HepG2 (cell line): Measurements from ENCODE around the gene INTS3. TPM values are rescaled to one million over a fixed set of nuclear protein-coding genes. Genes with fewer than 3 reads are reported as not detected.

Experiments used
- ATAC-seq: fragments of 200-7000 bp; cut with Tn5 transposase; 3 replicates; pipeline ENCODE4 v1.9.1; 2020; ENCODE audit warnings: mild to moderate bottlenecking, moderate library complexity
- BruUV-seq: library from RNA; stranded (reverse); fragments of 400-500 nt; replicated peaks from 2 replicates; lab custom pipeline; 2021; lab: Mats Ljungman, UMichigan
- CTCF ChIA-PET: fragments of 300-600 bp; formaldehyde crosslinking; extraction: SDS; loops from one replicate; lab custom pipeline; 2021; ENCODE audit warnings: low total read pairs, inconsistent platforms, low intra/inter-chr PET ratio; lab: Yijun Ruan, JAX
- POLR2A ChIA-PET: fragments of 350-600 bp; sonication (Branson Sonifier 250); formaldehyde crosslinking; loops from one replicate; lab custom pipeline; 2020; ENCODE audit warnings: antibody characterized with exemption, inconsistent platforms; lab: Yijun Ruan, JAX
- DNase-seq: peaks from one replicate; pipeline ENCODE4 v3.0.0-alpha.2; 2015; ENCODE audit warnings: low spot score
- FAIRE-seq: peaks from 3 replicates; lab custom pipeline; 2011; peaks lifted over from hg19 to GRCh38; lab: Jason Lieb, UNC
- H2AFZ ChIP-seq: one replicate; pipeline ENCODE4 v1.6.1; 2011; ENCODE audit warnings: low read length, inconsistent platforms
- H3K27ac ChIP-seq: fragments of 300-600 bp; 3 replicates; pipeline ENCODE4 v1.8.0; 2011; ENCODE audit warnings: mixed run types, mild to moderate bottlenecking, mixed read lengths, low read length, inconsistent platforms; ENCODE audit not compliant: insufficient read depth; ENCODE audit errors: extremely low read length
- H3K27me3 ChIP-seq, 2 experiments: fragments of 200-600 bp in 1 of 2; 2 replicates in 1 of 2; 3 replicates in 1 of 2; pipeline versions ENCODE4 v1.6.0 to v1.8.0; 2011; ENCODE audit warnings: low read length in 2 of 2, mild to moderate bottlenecking in 2 of 2, moderate library complexity in 2 of 2, inconsistent platforms in 1 of 2; ENCODE audit not compliant: insufficient read depth in 2 of 2, control insufficient read depth in 1 of 2
- H3K36me3 ChIP-seq, 2 experiments: fragments of 200-600 bp in 1 of 2; replicated peaks in 1 of 2; 2 replicates in 1 of 2; 3 replicates in 1 of 2; pipeline versions ENCODE4 v1.5.1 to v1.8.0; 2011; ENCODE audit warnings: low read length in 2 of 2, inconsistent platforms in 1 of 2; ENCODE audit not compliant: insufficient read depth in 2 of 2, control insufficient read depth in 1 of 2
- H3K4me1 ChIP-seq: 2 replicates; pipeline ENCODE4 v1.5.1; 2012; ENCODE audit warnings: low read length, inconsistent platforms; ENCODE audit not compliant: insufficient read depth
- H3K4me2 ChIP-seq: 2 replicates; pipeline ENCODE4 v1.6.0; 2011; ENCODE audit warnings: low read depth, low read length, inconsistent platforms
- H3K4me3 ChIP-seq, 3 experiments: fragments of 200-600 bp in 1 of 3; sonication (generic), shearing (Covaris generic) in 1 of 3; replicated peaks in 1 of 3; 2 replicates each; pipeline ENCODE4 v1.5.1; 2011 to 2016; ENCODE audit warnings: low read length in 3 of 3, inconsistent platforms in 2 of 3, low read depth in 2 of 3, mild to moderate bottlenecking in 2 of 3, control low read depth in 1 of 3, mixed read lengths in 1 of 3; ENCODE audit not compliant: insufficient read depth in 1 of 3
- H3K79me2 ChIP-seq: one replicate; pipeline ENCODE4 v1.6.1; 2011; ENCODE audit warnings: low read length, inconsistent platforms; ENCODE audit not compliant: insufficient read depth
- H3K9ac ChIP-seq: 2 replicates; pipeline ENCODE4 v1.6.0; 2011; ENCODE audit warnings: mild to moderate bottlenecking, low read depth, low read length, inconsistent platforms; ENCODE audit not compliant: insufficient read depth
- H3K9me3 ChIP-seq: 2 replicates; pipeline ENCODE4 v1.5.1; 2012; ENCODE audit warnings: mild to moderate bottlenecking, low read length
- H4K20me1 ChIP-seq: 2 replicates; pipeline ENCODE4 v1.6.0; 2011; ENCODE audit warnings: inconsistent platforms, mild to moderate bottlenecking, low read length, moderate library complexity; ENCODE audit not compliant: insufficient read depth
- CAMTA2 ChIP-seq: sonication (generic); formaldehyde crosslinking; IDR thresholded peaks from 2 replicates; pipeline ENCODE4 v1.4.0; 2020; ENCODE audit warnings: mild to moderate bottlenecking, missing genetic modification reagents, borderline replicate concordance
- CENPBD1 ChIP-seq: sonication (generic); formaldehyde crosslinking; IDR thresholded peaks from 2 replicates; pipeline ENCODE4 v1.8.0; 2022; ENCODE audit warnings: missing genetic modification reagents, low read depth, mild to moderate bottlenecking, borderline replicate concordance
- EHMT2 ChIP-seq: fragments of 200-600 bp; sonication (generic); IDR thresholded peaks from 2 replicates; pipeline ENCODE4 v1.7.0; 2017; ENCODE audit warnings: antibody characterized with exemption, low read depth, low read length, borderline replicate concordance
- MXD1 ChIP-seq: sonication (generic); formaldehyde crosslinking; IDR thresholded peaks from 2 replicates; pipeline ENCODE4 v1.4.0; 2020; ENCODE audit warnings: mild to moderate bottlenecking, missing genetic modification reagents
- PBX3 ChIP-seq: sonication (generic); formaldehyde crosslinking; IDR thresholded peaks from 2 replicates; pipeline ENCODE4 v1.8.1; 2023; ENCODE audit warnings: missing genetic modification reagents, inconsistent platforms, borderline replicate concordance
- TEAD2 ChIP-seq: sonication (generic); formaldehyde crosslinking; IDR thresholded peaks from 2 replicates; pipeline ENCODE4 v1.9.0; 2021; ENCODE audit warnings: missing genetic modification reagents
- USF2 ChIP-seq, 2 experiments: sonication (generic) in 1 of 2; formaldehyde crosslinking in 1 of 2; IDR thresholded peaks; 2 replicates each; pipeline versions ENCODE4 v1.5.1 to v1.6.1; 2011 to 2020; ENCODE audit warnings: borderline replicate concordance in 1 of 2, low read depth in 1 of 2, low read length in 1 of 2, mild to moderate bottlenecking in 1 of 2, missing genetic modification reagents in 1 of 2, moderate library complexity in 1 of 2
- ZEB1 ChIP-seq: IDR thresholded peaks from 2 replicates; pipeline ENCODE4 v1.6.1; 2012; ENCODE audit warnings: mild to moderate bottlenecking, low read depth, inconsistent platforms; ENCODE audit not compliant: insufficient replicate concordance
- ZNF225 ChIP-seq: sonication (generic); formaldehyde crosslinking; IDR thresholded peaks from 2 replicates; pipeline ENCODE4 v1.4.0; 2020; ENCODE audit warnings: mild to moderate bottlenecking, missing genetic modification reagents
- ZNF235 ChIP-seq: sonication (generic); formaldehyde crosslinking; IDR thresholded peaks from 2 replicates; pipeline ENCODE4 v1.8.1; 2023; ENCODE audit warnings: mild to moderate bottlenecking, missing genetic modification reagents, borderline replicate concordance
- ZNF3 ChIP-seq: IDR thresholded peaks from 2 replicates; pipeline ENCODE4 v1.7.0; 2017; ENCODE audit warnings: inconsistent platforms
- ZNF557 ChIP-seq: sonication (generic); formaldehyde crosslinking; IDR thresholded peaks from 2 replicates; pipeline ENCODE4 v1.4.0; 2020; ENCODE audit warnings: missing genetic modification reagents
- ZNF598 ChIP-seq: sonication (generic); formaldehyde crosslinking; IDR thresholded peaks from 2 replicates; pipeline ENCODE4 v1.5.1; 2020; ENCODE audit warnings: mild to moderate bottlenecking, missing genetic modification reagents, borderline replicate concordance
- ZNF772 ChIP-seq: sonication (generic); formaldehyde crosslinking; IDR thresholded peaks from 2 replicates; pipeline ENCODE4 v1.5.0; 2020; ENCODE audit warnings: mild to moderate bottlenecking, missing genetic modification reagents
- ZNF782 ChIP-seq: sonication (generic); formaldehyde crosslinking; IDR thresholded peaks from 2 replicates; pipeline ENCODE4 v1.4.0; 2020; ENCODE audit warnings: missing genetic modification reagents, mild to moderate bottlenecking, borderline replicate concordance
- WGBS: methylation state at CpG from one replicate; pipeline ENCODE4 v1.1.6; 2017; ENCODE audit warnings: low lambda C conversion rate; 5-methylcytosine and 5-hydroxymethylcytosine counted together
- in situ Hi-C: cut with HindIII; loops from 2 replicates; pipeline ENCODE4 v1.10.0; 2017; ENCODE audit warnings: low pct_unique_long_range_greater_than_20kb; ENCODE audit not compliant: extremely low pct_ligation_motif_present
- intact Hi-C: fragments of 100-400 bp; cut with micrococcal nuclease; formaldehyde crosslinking; loops from one replicate; pipeline ENCODE4 v1.10.0; 2022; ENCODE audit not compliant: unreplicated experiment
- polyA plus RNA-seq, 8 experiments: library from polyadenylated mRNA; depleted of rRNA in 3 of 8; stranded (reverse) in 7 of 8; unstranded in 1 of 8; fragments of >200 nt; fragmentation: Illumina TruSeq in 4 of 8; extraction: Trizol in 4 of 8; gene quantifications; 2 replicates each; pipeline versions ENCODE4 v1.2.1 to v1.2.3, GENCODE V29; 2011 to 2016; ENCODE audit warnings: low read depth in 4 of 8, missing spikeins in 1 of 8, mixed read lengths in 1 of 8; ENCODE audit not compliant: insufficient read depth in 1 of 8
- total RNA-seq, 5 experiments: library from RNA; depleted of rRNA; stranded (reverse); fragments of >200 nt; fragmentation: Illumina TruSeq; extraction: Trizol; gene quantifications; 2 replicates each; pipeline ENCODE4 v1.2.3, GENCODE V29; 2016; ENCODE audit warnings: low read depth in 1 of 5

The INTS3 gene
- total and polyA plus RNA-seq, 2 of the 13 experiments (the other 11 are each of a cell fraction or from before 2014, with no cell fraction given) = 17.2 to 27.2 TPM

GRCh38 chr1:153680120-153680403 lies 47.8 kb upstream of the INTS3 start:
- peaks cover 23 to 68% of the 10 kb centered on the region in 2 experiments for H3K27me3 ChIP-seq
- TF ChIP-seq EHMT2 (no peak), TEAD2 (CRISPR knock-in tag) (no peak), ZNF557 (no peak), ZNF598 (CRISPR knock-in tag) (no peak), USF2 (IDR thresholded peaks at IDR 0.05; ENCODE audit: low read depth, low read length) (no peak), USF2 (CRISPR knock-in tag; IDR thresholded peaks at IDR 0.05; ENCODE audit: borderline replicate concordance) (no peak), CAMTA2 (CRISPR knock-in tag) (no peak), CENPBD1 (CRISPR knock-in tag) (no peak), MXD1 (CRISPR knock-in tag) (no peak), ZNF225 (no peak), PBX3 (CRISPR knock-in tag) (no peak), ZNF782 (CRISPR knock-in tag) (no peak), ZNF235 (CRISPR knock-in tag) (no peak), ZNF772 (no peak), ZEB1 (no peak), ZNF3 (CRISPR knock-in tag) (no peak)

More at GRCh38 chr1:153680120-153680403, 47.8 kb upstream of the INTS3 start:
- in situ Hi-C loops (loop anchor here (10.0 kb wide), 1 partner anchor 305 kb away; the partner anchor contains the start of gene RAB13), intact Hi-C loops (no loop called here)
- H3K36me3 ChIP-seq = no peaks in the 10 kb centered on the region
- BruUV-seq = no TSS peak
- DNase-seq (no peak), FAIRE-seq (no peak), ATAC-seq (no peak)
- no peak overlapping the region for H3K27ac ChIP-seq
- H3K9ac ChIP-seq = no peak overlapping the region
- WGBS = 52% methylated on average over 10 of the region's 10 CpGs
- no peaks in the 10 kb centered on the region for H3K9me3 ChIP-seq
- ChIA-PET POLR2A (interaction anchor here (1.1 kb wide), 1 partner anchor 9 kb away, joined by 4 read pairs; no protein-coding TSS in a partner anchor), CTCF (no interaction called here)
- H3K4me3 ChIP-seq = no peak overlapping the region; a peak in 1 of 6 replicates
- H3K4me1 ChIP-seq = peaks cover 25% of the 10 kb centered on the region
- H3K79me2 ChIP-seq = no peaks in the 10 kb centered on the region
- no peak overlapping the region for H3K4me2 ChIP-seq
- H4K20me1 ChIP-seq = no peaks in the 10 kb centered on the region
- H2AFZ ChIP-seq = no peak overlapping the region
